ENCODE measurements around the gene TMPRSS9.

DNA sequence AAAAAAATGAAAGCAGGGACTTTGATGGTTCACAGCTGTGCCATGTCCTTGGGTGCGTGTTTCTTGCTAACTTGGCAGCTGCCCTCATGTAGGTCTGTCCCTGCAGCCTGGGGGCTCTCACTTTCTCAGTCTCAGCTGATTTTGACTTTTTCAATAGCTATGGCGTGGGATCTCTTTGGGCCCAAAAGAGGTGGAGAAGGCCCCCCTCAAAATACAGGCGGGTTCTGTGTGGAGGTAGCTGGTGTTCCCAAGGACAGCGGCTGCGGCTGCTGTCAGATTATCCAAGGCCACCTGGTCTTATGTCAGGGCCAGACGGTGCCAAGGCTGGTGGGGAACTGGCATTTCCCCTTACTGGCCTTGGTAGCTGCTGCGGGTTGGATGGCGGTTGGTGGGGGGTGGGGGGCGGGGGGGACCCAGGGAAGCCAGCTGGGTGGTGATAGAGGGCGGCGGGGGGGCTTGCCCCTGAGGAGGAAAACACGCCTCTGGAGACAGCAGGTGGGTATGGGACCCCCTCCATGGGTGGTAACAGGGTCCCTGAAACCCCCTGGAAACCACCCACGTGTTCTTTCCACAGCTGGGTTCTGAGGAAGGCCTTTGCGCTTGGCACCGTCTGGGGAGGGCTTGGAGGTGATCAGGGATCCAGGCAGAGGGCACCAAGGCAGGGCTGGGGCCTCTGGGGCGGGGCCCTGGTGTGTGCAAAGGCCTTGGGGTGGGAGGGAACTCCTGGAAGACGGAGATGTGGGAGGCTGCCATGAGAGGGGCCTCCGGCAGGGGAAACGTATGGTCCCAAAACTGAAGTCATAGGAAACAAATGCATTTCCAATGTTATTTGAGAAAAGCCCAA is 63.2 kb downstream of the TMPRSS9 start:
- TF ChIP-seq, protein P1, sequence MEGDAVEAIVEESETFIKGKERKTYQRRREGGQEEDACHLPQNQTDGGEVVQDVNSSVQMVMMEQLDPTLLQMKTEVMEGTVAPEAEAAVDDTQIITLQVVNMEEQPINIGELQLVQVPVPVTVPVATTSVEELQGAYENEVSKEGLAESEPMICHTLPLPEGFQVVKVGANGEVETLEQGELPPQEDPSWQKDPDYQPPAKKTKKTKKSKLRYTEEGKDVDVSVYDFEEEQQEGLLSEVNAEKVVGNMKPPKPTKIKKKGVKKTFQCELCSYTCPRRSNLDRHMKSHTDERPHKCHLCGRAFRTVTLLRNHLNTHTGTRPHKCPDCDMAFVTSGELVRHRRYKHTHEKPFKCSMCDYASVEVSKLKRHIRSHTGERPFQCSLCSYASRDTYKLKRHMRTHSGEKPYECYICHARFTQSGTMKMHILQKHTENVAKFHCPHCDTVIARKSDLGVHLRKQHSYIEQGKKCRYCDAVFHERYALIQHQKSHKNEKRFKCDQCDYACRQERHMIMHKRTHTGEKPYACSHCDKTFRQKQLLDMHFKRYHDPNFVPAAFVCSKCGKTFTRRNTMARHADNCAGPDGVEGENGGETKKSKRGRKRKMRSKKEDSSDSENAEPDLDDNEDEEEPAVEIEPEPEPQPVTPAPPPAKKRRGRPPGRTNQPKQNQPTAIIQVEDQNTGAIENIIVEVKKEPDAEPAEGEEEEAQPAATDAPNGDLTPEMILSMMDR (conservative IDR thresholded peaks at IDR 0.05; ENCODE audit: low read depth, low read length) = no peak
- no peak for TF ChIP-seq EZH2 (IDR thresholded peaks at IDR 0.05; ENCODE audit: borderline replicate concordance, low read depth, low read length, poor library complexity, severe bottlenecking)
